ENCODE results near the gene DCLK3.

Gene DCLK3

DNA sequence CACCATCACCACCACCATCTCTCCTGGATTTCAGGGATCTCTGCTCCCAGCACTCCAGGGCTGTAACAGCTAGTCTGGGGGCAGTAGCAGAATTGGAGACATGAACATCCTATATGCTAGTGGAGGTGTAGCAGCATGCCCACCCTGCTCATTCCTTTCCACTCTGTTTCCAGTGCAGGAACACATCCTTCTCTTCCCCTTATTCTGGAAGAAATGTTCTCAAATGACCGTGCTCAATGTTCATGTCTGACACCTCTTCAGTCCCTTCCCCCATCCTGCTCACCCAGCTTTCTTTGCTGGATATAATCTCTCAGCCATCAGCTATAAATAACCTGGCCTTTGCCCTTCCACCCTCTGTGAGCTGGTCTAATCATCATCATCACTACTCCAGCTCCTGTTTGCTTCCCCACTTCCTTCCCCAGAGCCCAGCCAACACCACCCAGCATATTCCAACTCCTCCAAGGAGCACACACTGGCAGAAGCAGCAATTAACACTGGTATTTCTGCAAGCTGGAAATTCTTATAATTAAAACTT lies 31.1 kb downstream of the DCLK3 start:
- no CpG with 5 or more reads among the region's 1 CpG for WGBS (ENCODE audit: extremely low coverage, insufficient coverage, low lambda C conversion rate)
- Histone ChIP-seq H3K4me1 (ENCODE audit: control insufficient read depth, low read depth, low read length) (peaks cover 14% of the 10 kb centered on the region), H4K8ac (ENCODE audit: low read depth, low read length) (no peak overlapping the region), H3K27me3 (ENCODE audit: insufficient read depth, low read length, poor library complexity) (no peaks in the 10 kb centered on the region), H3K27ac (ENCODE audit: low read depth, low read length) (peak overlapping the region; percentile 57), H3K9ac (ENCODE audit: low read length) (no peak overlapping the region), H3K36me3 (ENCODE audit: control insufficient read depth, insufficient read depth, low read length) (no peaks in the 10 kb centered on the region), H3K4me2 (ENCODE audit: low read length) (no peak overlapping the region), H3K4me3 (ENCODE audit: low read length) (no peak overlapping the region), H3K79me1 (ENCODE audit: low read length) (no peaks in the 10 kb centered on the region), H2BK15ac (replicated peaks; ENCODE audit: low read depth) (no peak overlapping the region), H3K56ac (ENCODE audit: low read length) (peak overlapping the region; percentile 2), H3K4ac (ENCODE audit: low read depth, low read length) (no peak overlapping the region), H2BK120ac (ENCODE audit: low read depth, low read length) (no peak overlapping the region), H3K18ac (ENCODE audit: low read length) (no peak overlapping the region), H4K5ac (ENCODE audit: low read length) (no peak overlapping the region), H2BK5ac (ENCODE audit: low read length) (no peak overlapping the region), H3K79me2 (ENCODE audit: control insufficient read depth, insufficient read depth, low read length) (no peaks in the 10 kb centered on the region), H2AK5ac (ENCODE audit: low read length) (no peak overlapping the region), H3K23ac (ENCODE audit: low read length) (no peak overlapping the region)
- peak; percentile 58 for DNase-seq

DNA sequence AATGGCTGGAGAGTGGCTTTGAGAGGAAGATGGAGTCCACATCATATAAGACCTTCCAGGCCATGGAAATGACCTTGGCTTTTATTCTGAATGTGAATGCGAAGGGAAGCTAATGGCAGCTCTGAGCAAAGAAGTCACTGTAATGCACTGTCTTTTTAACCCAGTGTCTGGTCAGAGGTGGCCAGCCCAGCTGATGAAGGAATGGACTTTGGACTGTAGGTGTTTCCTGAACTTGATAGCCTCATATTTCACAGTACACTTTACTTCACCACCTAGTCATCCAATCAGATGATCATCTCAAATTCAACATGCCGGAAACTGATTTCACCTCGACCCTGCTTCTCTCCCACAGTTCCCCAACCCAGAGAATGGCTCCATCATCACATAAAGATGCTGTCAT lies 33.4 kb downstream of the DCLK3 start:
- no peak overlapping the region for H2AK5ac ChIP-seq (ENCODE audit: low read length)
- DNase-seq, result no peak
- no CpG with 5 or more reads among the region's 3 CpGs for WGBS (ENCODE audit: extremely low coverage, insufficient coverage, low lambda C conversion rate)
- no peak overlapping the region for H3K56ac ChIP-seq (ENCODE audit: low read length)
- H3K4ac ChIP-seq (ENCODE audit: low read depth, low read length), result no peak overlapping the region
- H2BK15ac ChIP-seq (replicated peaks; ENCODE audit: low read depth), result no peak overlapping the region
- H3K4me1 ChIP-seq (ENCODE audit: control insufficient read depth, low read depth, low read length), result peaks cover 8% of the 10 kb centered on the region
- H2BK120ac ChIP-seq (ENCODE audit: low read depth, low read length), result no peak overlapping the region
- H3K18ac ChIP-seq (ENCODE audit: low read length), result no peak overlapping the region
- no peak overlapping the region for H4K5ac ChIP-seq (ENCODE audit: low read length)
- H3K79me2 ChIP-seq (ENCODE audit: control insufficient read depth, insufficient read depth, low read length), result no peaks in the 10 kb centered on the region
- H3K27ac ChIP-seq (ENCODE audit: low read depth, low read length), result no peak overlapping the region
- H4K8ac ChIP-seq (ENCODE audit: low read depth, low read length), result no peak overlapping the region
- no peaks in the 10 kb centered on the region for H3K79me1 ChIP-seq (ENCODE audit: low read length)
- no peaks in the 10 kb centered on the region for H3K27me3 ChIP-seq (ENCODE audit: insufficient read depth, low read length, poor library complexity)
- no peak overlapping the region for H3K4me2 ChIP-seq (ENCODE audit: low read length)
- no peak overlapping the region for H3K4me3 ChIP-seq (ENCODE audit: low read length)
- H3K23ac ChIP-seq (ENCODE audit: low read length), result no peak overlapping the region
- no peaks in the 10 kb centered on the region for H3K36me3 ChIP-seq (ENCODE audit: control insufficient read depth, insufficient read depth, low read length)
- no peak overlapping the region for H2BK5ac ChIP-seq (ENCODE audit: low read length)
- no peak overlapping the region for H3K9ac ChIP-seq (ENCODE audit: low read length)

DNA sequence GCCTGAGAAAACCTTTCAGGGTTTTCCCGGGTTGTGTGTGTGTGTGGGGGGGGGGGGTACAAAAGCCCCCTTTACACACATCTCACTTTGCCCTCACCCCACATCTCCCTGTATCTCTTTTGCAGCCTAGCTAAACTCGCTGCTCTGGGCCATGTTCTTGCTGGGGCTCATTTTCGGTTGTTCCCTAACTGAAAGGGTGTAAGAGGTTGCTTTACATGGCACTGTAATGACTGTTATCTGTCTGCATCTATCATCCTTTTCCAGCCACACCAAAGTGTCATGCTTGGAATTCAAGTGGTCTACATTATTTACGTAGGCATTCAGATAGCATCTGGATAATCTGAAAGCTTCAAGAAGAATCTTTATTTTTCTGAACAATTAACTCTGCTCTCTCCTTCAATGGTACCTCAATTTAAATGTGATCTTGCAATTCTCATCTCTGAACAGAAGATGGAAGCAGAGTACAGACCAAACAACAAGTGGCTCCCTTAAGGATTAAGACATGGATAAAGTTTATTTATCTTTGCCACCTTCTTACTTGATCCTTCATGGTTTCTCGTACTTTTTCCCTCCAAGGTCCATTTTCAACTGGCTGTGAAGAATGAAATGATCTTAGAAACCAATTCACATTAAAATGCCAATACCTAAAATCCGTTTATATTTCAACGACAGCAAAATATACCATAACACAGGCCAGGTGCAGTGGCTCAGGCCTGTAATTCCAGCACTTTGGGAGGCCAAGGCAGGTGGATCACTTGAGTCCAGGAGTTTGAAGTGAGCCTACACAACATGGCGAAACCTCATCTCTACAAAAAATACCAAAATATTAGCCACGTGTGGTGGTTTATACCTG lies 34.9 kb downstream of the DCLK3 start:
- peak; percentile 55 for DNase-seq
- no peak overlapping the region for H4K8ac ChIP-seq (ENCODE audit: low read depth, low read length)
- no peaks in the 10 kb centered on the region for H3K79me2 ChIP-seq (ENCODE audit: control insufficient read depth, insufficient read depth, low read length)
- H2BK120ac ChIP-seq (ENCODE audit: low read depth, low read length), result no peak overlapping the region
- no peak overlapping the region for H3K4me3 ChIP-seq (ENCODE audit: low read length)
- H2BK15ac ChIP-seq (replicated peaks; ENCODE audit: low read depth), result no peak overlapping the region
- H2BK5ac ChIP-seq (ENCODE audit: low read length), result no peak overlapping the region
- H3K27ac ChIP-seq (ENCODE audit: low read depth, low read length), result no peak overlapping the region
- peaks cover 6% of the 10 kb centered on the region for H3K4me1 ChIP-seq (ENCODE audit: control insufficient read depth, low read depth, low read length)
- no CpG with 5 or more reads among the region's 9 CpGs for WGBS (ENCODE audit: extremely low coverage, insufficient coverage, low lambda C conversion rate)
- no peak overlapping the region for H2AK5ac ChIP-seq (ENCODE audit: low read length)
- no peak overlapping the region for H3K56ac ChIP-seq (ENCODE audit: low read length)
- H3K27me3 ChIP-seq (ENCODE audit: insufficient read depth, low read length, poor library complexity), result no peaks in the 10 kb centered on the region
- H3K18ac ChIP-seq (ENCODE audit: low read length), result no peak overlapping the region
- H3K36me3 ChIP-seq (ENCODE audit: control insufficient read depth, insufficient read depth, low read length), result no peaks in the 10 kb centered on the region
- no peak overlapping the region for H3K4ac ChIP-seq (ENCODE audit: low read depth, low read length)
- no peaks in the 10 kb centered on the region for H3K79me1 ChIP-seq (ENCODE audit: low read length)
- H4K5ac ChIP-seq (ENCODE audit: low read length), result no peak overlapping the region
- H3K9ac ChIP-seq (ENCODE audit: low read length), result no peak overlapping the region
- H3K4me2 ChIP-seq (ENCODE audit: low read length), result no peak overlapping the region
- H3K23ac ChIP-seq (ENCODE audit: low read length), result no peak overlapping the region

DNA sequence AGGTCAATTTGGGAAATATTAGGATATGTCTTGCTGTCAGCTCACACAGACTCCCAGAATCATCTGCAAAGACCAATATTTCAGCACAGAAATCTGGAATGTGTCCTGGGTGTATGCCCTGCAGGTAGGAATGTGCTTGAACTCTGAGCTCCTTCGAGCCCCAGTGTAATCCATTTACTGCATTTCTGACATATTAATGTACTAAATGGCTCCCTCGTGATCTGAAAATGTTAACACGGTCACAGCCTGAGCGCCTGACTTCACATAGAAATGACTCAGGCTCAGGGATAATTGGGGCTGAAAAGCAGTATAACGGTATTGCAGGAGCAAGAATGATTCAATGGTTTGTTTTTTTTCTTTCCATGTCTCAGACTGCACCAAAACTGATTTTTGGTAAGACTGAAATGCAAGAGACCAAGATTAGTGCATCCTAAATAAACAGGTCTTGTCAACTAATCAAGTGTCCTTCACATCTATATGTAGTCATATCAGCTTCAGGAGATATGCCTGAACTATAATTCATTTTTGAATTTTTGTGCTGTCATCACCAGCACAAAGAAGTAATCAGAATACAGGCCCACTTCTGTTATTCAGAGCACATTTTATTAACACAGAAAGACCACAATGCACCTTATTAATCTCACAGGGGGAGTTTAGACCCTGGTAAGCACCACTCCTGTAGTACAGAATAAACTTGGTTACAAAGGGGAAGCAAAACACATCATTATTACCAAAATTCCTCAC lies 49.8 kb downstream of the DCLK3 start:
- Histone ChIP-seq H4K5ac (ENCODE audit: low read length) (no peak overlapping the region), H2AK5ac (ENCODE audit: low read length) (no peak overlapping the region), H3K23ac (ENCODE audit: low read length) (no peak overlapping the region), H3K27me3 (ENCODE audit: insufficient read depth, low read length, poor library complexity) (no peaks in the 10 kb centered on the region), H2BK5ac (ENCODE audit: low read length) (no peak overlapping the region), H3K4me3 (ENCODE audit: low read length) (no peak overlapping the region), H4K8ac (ENCODE audit: low read depth, low read length) (no peak overlapping the region), H3K4me2 (ENCODE audit: low read length) (no peak overlapping the region), H2BK120ac (ENCODE audit: low read depth, low read length) (no peak overlapping the region), H2BK15ac (replicated peaks; ENCODE audit: low read depth) (no peak overlapping the region), H3K4ac (ENCODE audit: low read depth, low read length) (no peak overlapping the region), H3K79me1 (ENCODE audit: low read length) (no peaks in the 10 kb centered on the region), H3K27ac (ENCODE audit: low read depth, low read length) (no peak overlapping the region), H3K9ac (ENCODE audit: low read length) (no peak overlapping the region), H3K36me3 (ENCODE audit: control insufficient read depth, insufficient read depth, low read length) (no peaks in the 10 kb centered on the region), H3K18ac (ENCODE audit: low read length) (no peak overlapping the region), H3K56ac (ENCODE audit: low read length) (no peak overlapping the region), H3K79me2 (ENCODE audit: control insufficient read depth, insufficient read depth, low read length) (no peaks in the 10 kb centered on the region), H3K4me1 (ENCODE audit: control insufficient read depth, low read depth, low read length) (no peaks in the 10 kb centered on the region)
- whole genome bisulfite sequencing (ENCODE audit: extremely low coverage, insufficient coverage, low lambda C conversion rate), result no CpG with 5 or more reads among the region's 5 CpGs
- DNase-seq, result no peak

DNA sequence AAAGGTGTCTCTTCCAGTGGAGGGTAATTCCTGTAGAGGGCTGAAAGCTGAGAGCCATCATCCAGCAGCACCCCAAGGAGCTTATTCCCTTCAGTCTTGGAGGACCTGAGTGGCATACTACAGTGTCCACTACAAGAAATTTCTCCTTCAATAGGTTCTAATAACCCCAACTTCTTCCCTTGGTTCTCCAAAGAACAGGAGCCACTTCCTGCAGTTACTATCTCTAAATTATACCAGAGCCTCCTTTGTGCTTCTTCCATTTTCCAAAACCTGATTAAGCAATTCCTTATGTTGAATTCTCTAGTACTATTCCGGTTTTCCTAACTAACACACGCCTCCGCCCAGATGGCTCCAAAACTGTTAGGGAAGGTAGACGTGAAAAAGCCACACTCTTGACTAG lies 50.4 kb downstream of the DCLK3 start:
- Histone ChIP-seq H3K4me2 (ENCODE audit: low read length) (no peak overlapping the region), H4K5ac (ENCODE audit: low read length) (no peak overlapping the region), H3K9ac (ENCODE audit: low read length) (no peak overlapping the region), H3K4me1 (ENCODE audit: control insufficient read depth, low read depth, low read length) (no peaks in the 10 kb centered on the region), H2BK5ac (ENCODE audit: low read length) (no peak overlapping the region), H3K27me3 (ENCODE audit: insufficient read depth, low read length, poor library complexity) (no peaks in the 10 kb centered on the region), H3K4ac (ENCODE audit: low read depth, low read length) (no peak overlapping the region), H2BK15ac (replicated peaks; ENCODE audit: low read depth) (no peak overlapping the region), H3K18ac (ENCODE audit: low read length) (no peak overlapping the region), H3K23ac (ENCODE audit: low read length) (no peak overlapping the region), H2BK120ac (ENCODE audit: low read depth, low read length) (no peak overlapping the region), H3K27ac (ENCODE audit: low read depth, low read length) (no peak overlapping the region), H3K79me1 (ENCODE audit: low read length) (no peaks in the 10 kb centered on the region), H3K4me3 (ENCODE audit: low read length) (no peak overlapping the region), H3K79me2 (ENCODE audit: control insufficient read depth, insufficient read depth, low read length) (no peaks in the 10 kb centered on the region), H3K56ac (ENCODE audit: low read length) (no peak overlapping the region), H4K8ac (ENCODE audit: low read depth, low read length) (no peak overlapping the region), H3K36me3 (ENCODE audit: control insufficient read depth, insufficient read depth, low read length) (no peaks in the 10 kb centered on the region), H2AK5ac (ENCODE audit: low read length) (no peak overlapping the region)
- no peak for DNase-seq
- WGBS (ENCODE audit: extremely low coverage, insufficient coverage, low lambda C conversion rate), result no CpG with 5 or more reads among the region's 4 CpGs
